Subcutaneous adipose tissue (tissue), 4 donors: ENCODE data around the gene PRPF40A. TPM values are rescaled to one million over a fixed set of nuclear protein-coding genes. Genes with fewer than 3 reads are reported as not detected.

Experiments
- total RNA-seq, 4 donors: library from RNA; depleted of rRNA; stranded (reverse); fragments of >200 nt; gene quantifications; one replicate each; pipeline ENCODE4 v1.1.0, GENCODE V29; 2016
- TF ChIP-seq, protein P1 (sequence below): fragments of 450-650 bp; IDR thresholded peaks from one replicate; pipeline ENCODE4 v1.5.1; 2016; ENCODE audit warnings: low read depth, mild to moderate bottlenecking, control low read depth, antibody characterized with exemption, moderate library complexity

The PRPF40A gene
- total RNA-seq, 4 donors from 2014 or later = 66.7 to 84.5 (median 77.5) TPM

DNA sequence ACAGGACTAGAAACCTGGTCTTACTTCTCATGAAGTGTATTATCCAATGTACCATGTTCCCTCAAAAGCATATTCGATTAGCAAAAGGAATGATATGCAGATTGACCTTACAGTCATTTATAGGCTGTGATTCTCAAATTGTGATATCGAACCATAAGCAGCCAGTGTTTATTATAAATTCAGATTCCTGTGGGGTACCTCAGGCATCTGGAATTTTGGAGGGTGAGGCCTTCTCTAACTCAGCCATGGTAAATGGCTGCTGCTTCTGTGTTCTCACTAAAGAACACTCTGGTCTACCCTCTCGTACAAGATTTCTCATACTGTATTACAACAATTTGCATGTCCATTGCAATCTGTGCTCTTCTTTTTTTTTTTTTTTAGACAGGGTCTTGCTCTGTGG is 84.5 kb downstream of the PRPF40A start:
- TF ChIP-seq, protein P1, sequence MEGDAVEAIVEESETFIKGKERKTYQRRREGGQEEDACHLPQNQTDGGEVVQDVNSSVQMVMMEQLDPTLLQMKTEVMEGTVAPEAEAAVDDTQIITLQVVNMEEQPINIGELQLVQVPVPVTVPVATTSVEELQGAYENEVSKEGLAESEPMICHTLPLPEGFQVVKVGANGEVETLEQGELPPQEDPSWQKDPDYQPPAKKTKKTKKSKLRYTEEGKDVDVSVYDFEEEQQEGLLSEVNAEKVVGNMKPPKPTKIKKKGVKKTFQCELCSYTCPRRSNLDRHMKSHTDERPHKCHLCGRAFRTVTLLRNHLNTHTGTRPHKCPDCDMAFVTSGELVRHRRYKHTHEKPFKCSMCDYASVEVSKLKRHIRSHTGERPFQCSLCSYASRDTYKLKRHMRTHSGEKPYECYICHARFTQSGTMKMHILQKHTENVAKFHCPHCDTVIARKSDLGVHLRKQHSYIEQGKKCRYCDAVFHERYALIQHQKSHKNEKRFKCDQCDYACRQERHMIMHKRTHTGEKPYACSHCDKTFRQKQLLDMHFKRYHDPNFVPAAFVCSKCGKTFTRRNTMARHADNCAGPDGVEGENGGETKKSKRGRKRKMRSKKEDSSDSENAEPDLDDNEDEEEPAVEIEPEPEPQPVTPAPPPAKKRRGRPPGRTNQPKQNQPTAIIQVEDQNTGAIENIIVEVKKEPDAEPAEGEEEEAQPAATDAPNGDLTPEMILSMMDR = no peak

DNA sequence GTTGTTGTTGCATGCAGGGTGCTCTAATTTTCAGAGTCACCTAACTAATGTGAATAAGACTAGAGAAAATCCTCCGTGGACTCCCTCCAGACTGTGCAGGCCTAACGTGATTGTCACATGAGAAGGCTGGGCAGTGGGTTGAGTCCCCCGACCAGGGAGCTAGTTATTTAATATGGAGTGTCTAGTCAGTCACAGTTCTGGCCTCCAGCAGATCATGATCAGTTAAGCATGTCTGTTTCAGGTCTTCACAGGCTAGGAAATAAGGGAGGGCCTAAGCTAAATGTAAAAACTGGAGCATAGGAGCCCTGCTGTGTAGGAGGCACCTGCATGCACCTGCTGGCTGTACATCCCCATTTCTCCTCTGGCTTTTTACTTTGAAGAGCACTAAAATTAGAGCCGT is 86.8 kb downstream of the PRPF40A start:
- TF ChIP-seq, protein P1 = no peak

DNA sequence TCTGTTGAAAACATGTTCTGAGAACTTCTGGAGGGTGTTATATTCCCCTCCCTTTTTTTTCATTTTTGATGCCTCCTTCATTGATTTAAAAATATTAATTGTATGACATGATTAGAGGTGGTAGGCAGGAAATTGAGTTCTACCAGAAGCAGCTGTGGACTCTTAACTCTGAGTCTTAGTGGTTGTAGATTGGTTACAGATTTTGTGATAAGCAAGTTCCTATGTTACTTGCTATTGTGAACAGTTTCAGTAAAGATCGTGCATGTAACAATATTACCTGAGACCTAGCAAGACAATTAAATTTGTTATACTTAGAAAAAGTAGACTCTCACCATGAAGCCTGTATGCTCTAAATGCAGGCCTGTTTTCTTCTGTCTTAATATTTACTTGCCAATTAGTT is 88.1 kb downstream of the PRPF40A start:
- TF ChIP-seq, protein P1 = no peak

DNA sequence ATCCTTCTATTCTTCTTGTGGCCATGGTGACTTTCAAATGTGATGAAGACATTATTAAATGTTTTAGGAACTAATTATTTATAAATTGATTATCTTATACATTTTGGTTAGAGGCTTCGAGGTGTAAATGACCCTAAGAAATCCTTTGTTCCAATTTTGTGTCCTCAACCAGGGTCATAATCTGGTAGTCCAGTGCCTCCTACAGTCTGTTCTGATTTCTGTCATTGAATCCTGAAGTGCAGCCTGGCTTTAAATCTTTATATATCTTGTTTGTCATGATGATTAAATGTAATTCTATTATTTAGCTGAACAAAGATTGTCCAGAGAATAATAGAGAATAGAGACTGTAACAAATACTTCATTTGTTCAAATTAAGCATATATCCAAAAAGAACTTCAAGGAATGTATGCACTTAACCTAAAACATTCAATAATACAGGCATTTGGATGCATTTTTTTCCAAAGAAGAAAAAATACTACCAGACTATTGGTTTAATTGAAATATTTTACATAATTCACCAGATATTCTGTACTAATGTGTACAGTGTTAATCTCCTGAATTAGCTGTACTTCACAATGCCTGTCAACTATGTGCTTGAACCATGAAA is 89.8 kb downstream of the PRPF40A start:
- TF ChIP-seq, protein P1 = no peak

DNA sequence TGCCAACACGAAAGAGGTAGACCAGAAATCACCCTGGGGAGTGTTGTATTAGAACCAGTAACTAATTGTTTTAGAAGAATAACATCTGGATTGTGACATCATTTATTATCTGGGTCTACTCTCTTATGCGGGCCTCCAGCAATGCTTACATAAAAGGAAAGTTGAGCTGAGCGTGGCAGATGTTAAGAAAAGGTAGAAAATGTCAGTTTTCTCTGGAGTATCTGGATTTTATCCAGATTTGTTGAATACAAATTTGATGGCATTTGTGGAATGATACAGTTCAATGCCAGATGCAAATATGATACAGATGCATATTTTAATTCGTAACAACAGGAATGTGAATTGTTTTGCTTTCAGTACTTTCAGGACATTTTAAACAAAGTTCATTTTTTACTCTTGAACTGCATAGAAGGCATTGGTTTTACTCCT is 90.3 kb downstream of the PRPF40A start:
- TF ChIP-seq, protein P1 = no peak

DNA sequence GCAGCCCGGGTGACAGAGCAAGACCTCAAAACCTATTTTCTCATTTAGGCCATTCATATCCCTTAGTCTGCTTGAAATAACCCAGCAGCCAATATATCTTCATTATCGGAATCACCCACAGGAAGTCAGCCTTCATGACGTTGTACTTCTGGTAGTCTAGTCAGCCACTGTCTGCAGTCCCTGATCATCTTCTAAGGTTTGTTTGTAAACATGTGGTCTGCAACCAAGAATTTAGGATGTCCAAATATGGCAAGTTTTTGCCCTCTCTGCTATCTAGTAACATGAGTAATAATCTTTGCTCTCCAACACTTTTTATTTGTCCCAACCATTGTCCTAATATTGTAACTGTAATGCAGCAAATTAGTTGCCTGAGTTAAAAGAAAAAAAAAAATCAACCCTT is 92.5 kb downstream of the PRPF40A start:
- TF ChIP-seq, protein P1 = no peak

DNA sequence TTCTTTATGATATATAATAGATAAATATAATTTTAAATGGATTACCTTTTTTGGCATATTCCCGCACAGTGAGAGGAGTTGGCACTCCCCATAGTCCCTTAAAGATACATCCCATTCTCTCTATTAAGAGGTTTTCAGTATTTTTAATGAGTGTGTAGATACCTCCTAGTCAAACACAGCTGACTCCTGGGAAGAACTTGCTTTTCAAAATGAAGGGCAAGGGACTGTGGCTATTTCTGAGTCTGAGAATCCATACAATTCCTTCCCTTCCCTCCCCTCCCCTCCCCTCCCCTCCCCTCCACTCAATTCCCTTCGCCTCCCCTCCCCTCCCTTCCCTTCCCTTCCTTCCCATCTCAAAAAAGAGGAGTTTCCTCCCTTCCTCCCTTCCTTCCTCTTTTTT is 93.5 kb downstream of the PRPF40A start:
- TF ChIP-seq, protein P1 = no peak
